MM.1S (cell line): Measurements from ENCODE around the gene KIFAP3.

Experiments
- EZH2 ChIP-seq: fragments of 300-600 bp; sonication (generic); optimal IDR thresholded peaks from 2 replicates; pipeline ENCODE3; 2017; ENCODE audit warnings: low read depth, mild to moderate bottlenecking, antibody characterized with exemption, low read length, mixed read lengths
- EZH2phosphoT487 ChIP-seq: fragments of 300-600 bp; sonication (generic); IDR thresholded peaks from 2 replicates; pipeline ENCODE4 v1.6.1; 2018; ENCODE audit warnings: antibody characterized with exemption, low read length
- TF ChIP-seq, protein P1 (sequence below): fragments of 300-600 bp; sonication (generic); IDR thresholded peaks from 2 replicates; pipeline ENCODE4 v1.5.1; 2016; ENCODE audit warnings: antibody characterized with exemption, low read length, mixed read lengths

- TF ChIP-seq, protein P1, sequence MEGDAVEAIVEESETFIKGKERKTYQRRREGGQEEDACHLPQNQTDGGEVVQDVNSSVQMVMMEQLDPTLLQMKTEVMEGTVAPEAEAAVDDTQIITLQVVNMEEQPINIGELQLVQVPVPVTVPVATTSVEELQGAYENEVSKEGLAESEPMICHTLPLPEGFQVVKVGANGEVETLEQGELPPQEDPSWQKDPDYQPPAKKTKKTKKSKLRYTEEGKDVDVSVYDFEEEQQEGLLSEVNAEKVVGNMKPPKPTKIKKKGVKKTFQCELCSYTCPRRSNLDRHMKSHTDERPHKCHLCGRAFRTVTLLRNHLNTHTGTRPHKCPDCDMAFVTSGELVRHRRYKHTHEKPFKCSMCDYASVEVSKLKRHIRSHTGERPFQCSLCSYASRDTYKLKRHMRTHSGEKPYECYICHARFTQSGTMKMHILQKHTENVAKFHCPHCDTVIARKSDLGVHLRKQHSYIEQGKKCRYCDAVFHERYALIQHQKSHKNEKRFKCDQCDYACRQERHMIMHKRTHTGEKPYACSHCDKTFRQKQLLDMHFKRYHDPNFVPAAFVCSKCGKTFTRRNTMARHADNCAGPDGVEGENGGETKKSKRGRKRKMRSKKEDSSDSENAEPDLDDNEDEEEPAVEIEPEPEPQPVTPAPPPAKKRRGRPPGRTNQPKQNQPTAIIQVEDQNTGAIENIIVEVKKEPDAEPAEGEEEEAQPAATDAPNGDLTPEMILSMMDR, result no peak
- TF ChIP-seq EZH2 (no peak), EZH2phosphoT487 (no peak)
These were observed 130.4 kb downstream of the KIFAP3 start for GRCh38 chr1:169943963-169944526.
